HG03280 (cell line): Measurements from ENCODE around the gene CNTN1.
"Not testable (repeated sequence)": the region's sequence is repeated elsewhere in the genome, so short reads cannot be mapped to it uniquely, and the experiment has no call there.

ENCODE experiments used
- ATAC-seq: cut with Tn5 transposase; IDR thresholded peaks from one replicate; pipeline ENCODE4 v1.9.1; 2021; ENCODE audit warnings: mild to moderate bottlenecking, moderate library complexity; ENCODE audit not compliant: unreplicated experiment

The CNTN1 gene

GRCh38 chr12:41023836-41024235, 331.6 kb downstream of the CNTN1 start:
- ATAC-seq, result no peak

- ATAC-seq, result no peak
These were observed 333.9 kb downstream of the CNTN1 start for GRCh38 chr12:41026151-41026550.

- no peak for ATAC-seq
These were observed 340.1 kb downstream of the CNTN1 start for GRCh38 chr12:41032386-41032785.

GRCh38 chr12:41034686-41035085, 342.4 kb downstream of the CNTN1 start:
- ATAC-seq, result no peak

- no peak for ATAC-seq
These were observed 347.2 kb downstream of the CNTN1 start for GRCh38 chr12:41039461-41039860.

GRCh38 chr12:41045509-41045908, 353.3 kb downstream of the CNTN1 start:
- no peak for ATAC-seq

GRCh38 chr12:41049033-41049432, 356.8 kb downstream of the CNTN1 start:
- ATAC-seq, result no peak

- no peak for ATAC-seq
These were observed 359.7 kb downstream of the CNTN1 start for GRCh38 chr12:41051954-41052353.

- ATAC-seq, result no peak
These were observed 360.2 kb downstream of the CNTN1 start for GRCh38 chr12:41052441-41052840.

GRCh38 chr12:41053046-41053445, 360.8 kb downstream of the CNTN1 start:
- no peak for ATAC-seq

- ATAC-seq, result no peak
These were observed 363.8 kb downstream of the CNTN1 start for GRCh38 chr12:41055875-41056577.

GRCh38 chr12:41058266-41058665, 366.0 kb downstream of the CNTN1 start:
- ATAC-seq, result no peak

- ATAC-seq, result no peak
These were observed 369.0 kb downstream of the CNTN1 start for GRCh38 chr12:41061192-41061591.

GRCh38 chr12:41064411-41064810, 372.2 kb downstream of the CNTN1 start:
- no peak for ATAC-seq

- no peak for ATAC-seq
These were observed 375.9 kb downstream of the CNTN1 start for GRCh38 chr12:41067941-41068645.

- no peak for ATAC-seq
These were observed 381.6 kb downstream of the CNTN1 start for GRCh38 chr12:41073633-41074472.

GRCh38 chr12:41074473-41074769, 382.2 kb downstream of the CNTN1 start:
- ATAC-seq, result no peak

GRCh38 chr12:41076114-41076513, 383.9 kb downstream of the CNTN1 start:
- ATAC-seq, result no peak

- ATAC-seq, result not testable (repeated sequence)
These were observed 389.0 kb downstream of the CNTN1 start for GRCh38 chr12:41081241-41081640.

- no peak for ATAC-seq
These were observed 397.2 kb downstream of the CNTN1 start for GRCh38 chr12:41089438-41089837.

- ATAC-seq, result no peak
These were observed 399.9 kb downstream of the CNTN1 start for GRCh38 chr12:41092115-41092514.

GRCh38 chr12:41096797-41097196, 404.6 kb downstream of the CNTN1 start:
- no peak for ATAC-seq
